Cardiac fibroblast (primary cell): ENCODE measurements around the gene RNF186.

Experiments
- DNase-seq, 2 donors: peaks; one replicate each; pipeline versions ENCODE4 v3.0.0 to v3.0.0-alpha.2; 2010; ENCODE audit warnings: low read depth in 2 of 2
- H3K4me3 ChIP-seq, 2 donors: replicated peaks in 1 of 2; 1 replicate in 1 of 2; 2 replicates in 1 of 2; pipeline ENCODE4 v1.5.1; 2011; ENCODE audit warnings: low read depth in 2 of 2, low read length in 2 of 2, mild to moderate bottlenecking in 2 of 2, moderate library complexity in 1 of 2
- TF ChIP-seq, protein P1 (sequence below): IDR thresholded peaks from one replicate; pipeline ENCODE4 v1.5.1; 2011; ENCODE audit warnings: low read depth, mild to moderate bottlenecking, low read length, inconsistent platforms

Gene RNF186

DNA sequence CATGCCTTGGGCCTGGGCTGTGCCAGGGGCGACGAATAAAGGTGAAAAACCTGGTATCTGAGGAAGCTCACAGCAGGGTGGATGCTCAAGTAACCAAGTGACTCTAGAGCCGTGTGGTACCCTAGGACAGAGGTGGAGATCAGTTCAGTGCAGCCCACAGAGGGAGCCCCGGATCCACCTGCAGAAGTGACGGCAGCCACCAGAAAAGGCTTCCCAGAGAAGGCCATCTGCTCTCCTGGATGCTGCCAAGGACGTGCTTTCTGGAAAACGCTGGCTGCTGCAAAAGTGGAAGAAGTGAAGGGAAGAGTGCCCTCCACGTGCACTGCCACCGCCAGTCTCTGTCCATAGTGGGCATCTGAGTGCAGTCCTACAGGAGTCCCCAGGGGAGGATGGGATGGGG lies 43.0 kb downstream of the RNF186 start:
- no peak overlapping the region for H3K4me3 ChIP-seq
- no peak for DNase-seq
- TF ChIP-seq, protein P1, sequence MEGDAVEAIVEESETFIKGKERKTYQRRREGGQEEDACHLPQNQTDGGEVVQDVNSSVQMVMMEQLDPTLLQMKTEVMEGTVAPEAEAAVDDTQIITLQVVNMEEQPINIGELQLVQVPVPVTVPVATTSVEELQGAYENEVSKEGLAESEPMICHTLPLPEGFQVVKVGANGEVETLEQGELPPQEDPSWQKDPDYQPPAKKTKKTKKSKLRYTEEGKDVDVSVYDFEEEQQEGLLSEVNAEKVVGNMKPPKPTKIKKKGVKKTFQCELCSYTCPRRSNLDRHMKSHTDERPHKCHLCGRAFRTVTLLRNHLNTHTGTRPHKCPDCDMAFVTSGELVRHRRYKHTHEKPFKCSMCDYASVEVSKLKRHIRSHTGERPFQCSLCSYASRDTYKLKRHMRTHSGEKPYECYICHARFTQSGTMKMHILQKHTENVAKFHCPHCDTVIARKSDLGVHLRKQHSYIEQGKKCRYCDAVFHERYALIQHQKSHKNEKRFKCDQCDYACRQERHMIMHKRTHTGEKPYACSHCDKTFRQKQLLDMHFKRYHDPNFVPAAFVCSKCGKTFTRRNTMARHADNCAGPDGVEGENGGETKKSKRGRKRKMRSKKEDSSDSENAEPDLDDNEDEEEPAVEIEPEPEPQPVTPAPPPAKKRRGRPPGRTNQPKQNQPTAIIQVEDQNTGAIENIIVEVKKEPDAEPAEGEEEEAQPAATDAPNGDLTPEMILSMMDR, result no peak

DNA sequence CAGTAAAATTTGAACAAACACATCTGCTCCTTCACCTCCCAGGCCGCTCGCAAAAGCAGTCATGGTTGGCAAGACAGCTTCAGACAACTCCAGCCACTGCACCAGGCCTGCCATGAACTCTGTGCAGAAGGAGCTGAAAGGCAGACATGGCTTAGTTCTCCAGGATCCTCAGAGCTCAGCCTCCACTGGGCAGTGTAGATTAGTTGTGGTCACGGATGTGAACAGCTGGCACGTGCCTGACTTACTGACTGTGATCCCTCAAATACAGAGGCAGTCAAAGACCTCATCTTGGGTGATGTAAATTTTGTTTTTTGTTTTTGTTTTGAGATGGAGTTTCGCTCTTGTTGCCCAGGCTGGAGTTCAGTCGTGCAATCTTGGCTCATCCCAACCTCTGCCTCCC lies 43.7 kb downstream of the RNF186 start:
- no peak for DNase-seq
- TF ChIP-seq, protein P1, result no peak
- no peak overlapping the region for H3K4me3 ChIP-seq

GRCh38 chr1:19770436-19771190 lies 44.5 kb downstream of the RNF186 start:
- no peak for DNase-seq
- TF ChIP-seq, protein P1, result no peak
- no peak overlapping the region for H3K4me3 ChIP-seq

- TF ChIP-seq, protein P1, result no peak
- H3K4me3 ChIP-seq, result no peak overlapping the region
- no peak for DNase-seq
Measured at GRCh38 chr1:19769211-19769932, 45.7 kb downstream of the RNF186 start.

DNA sequence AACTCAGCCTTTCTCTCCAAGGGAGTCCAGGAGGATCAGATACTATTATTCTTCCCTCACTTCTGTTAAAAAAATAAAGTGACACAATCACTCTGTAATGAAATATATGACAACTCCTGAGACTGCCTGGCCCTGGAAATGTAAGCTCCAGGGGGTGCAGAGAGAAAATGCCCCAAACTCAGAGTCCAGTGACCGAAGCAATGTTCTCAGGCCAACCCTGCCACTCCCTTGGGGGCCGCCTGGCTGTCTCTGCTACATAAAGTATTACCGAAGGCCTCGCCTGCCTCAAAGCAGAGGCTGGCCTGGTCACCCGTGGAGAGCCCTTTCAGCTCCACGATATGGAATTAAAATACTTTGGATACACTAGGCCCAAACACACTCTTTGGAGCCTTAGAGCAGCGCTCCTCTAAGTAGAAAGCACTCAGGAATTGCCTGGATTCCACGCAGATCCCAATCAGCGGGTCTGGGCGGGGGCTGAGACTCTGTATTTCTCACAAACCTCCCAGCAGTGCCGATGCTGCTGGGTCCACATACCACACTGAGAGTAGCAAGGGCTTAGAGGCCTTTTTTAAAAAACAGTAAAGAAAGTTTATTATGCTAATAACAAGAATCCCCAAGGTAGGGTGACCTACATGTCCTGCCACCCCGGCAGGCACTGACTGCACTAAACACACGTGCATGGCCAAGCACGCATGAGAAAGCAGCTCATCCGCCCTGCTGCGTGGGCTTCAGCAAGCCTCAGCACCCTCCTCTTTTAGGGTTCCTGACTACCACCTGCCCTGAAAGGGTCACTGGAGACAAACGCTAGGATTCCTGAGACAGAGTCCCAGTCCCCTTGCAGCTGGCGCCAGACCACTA lies 46.5 kb downstream of the RNF186 start:
- peak in 1 of 2 donors; percentile 33 for DNase-seq
- no peak overlapping the region for H3K4me3 ChIP-seq
- TF ChIP-seq, protein P1, result no peak

DNA sequence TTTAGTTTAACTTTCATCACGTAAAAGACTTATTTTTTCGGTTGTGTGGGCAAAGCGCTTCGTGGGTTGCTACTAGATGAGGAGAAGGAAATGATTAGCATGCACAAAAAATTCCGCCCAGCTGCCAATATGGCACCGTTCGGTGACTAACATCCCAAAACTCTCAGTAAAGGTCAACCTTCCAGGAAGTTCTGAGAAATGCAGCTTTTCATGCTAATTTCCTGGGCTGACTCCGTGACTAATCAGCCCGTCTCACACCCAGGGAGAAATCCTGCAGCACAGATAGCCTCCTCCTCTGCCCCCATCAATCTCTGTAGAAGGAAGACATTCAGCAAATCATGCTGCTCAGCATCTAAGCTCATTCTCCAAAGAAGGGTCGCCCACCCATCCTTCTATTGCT lies 49.5 kb downstream of the RNF186 start:
- peak; percentile 88 to 94 for DNase-seq
- H3K4me3 ChIP-seq, result no peak overlapping the region

More for the DNA sequence above, 49.5 kb downstream of the RNF186 start:
- TF ChIP-seq, protein P1, result no peak
